ENCODE results near the gene GALNTL6.
A peak's percentile ranks its signal among the peaks of the same experiment; 100 is the strongest.

Gene GALNTL6

GRCh38 chr4:172323288-172323687 is 510.1 kb downstream of the GALNTL6 start:
- DNase-seq (ENCODE audit: low read depth): no peak
- TF ChIP-seq CTCF (conservative IDR thresholded peaks at IDR 0.05; ENCODE audit: control insufficient read depth, insufficient read depth, low read depth, low read length): no peak
- no peak overlapping the region for H3K4me3 ChIP-seq (ENCODE audit: control insufficient read depth, low read depth, low read length)

GRCh38 chr4:172344308-172344938 is 531.2 kb downstream of the GALNTL6 start:
- no peak for TF ChIP-seq CTCF (conservative IDR thresholded peaks at IDR 0.05; ENCODE audit: control insufficient read depth, insufficient read depth, low read depth, low read length)
- H3K4me3 ChIP-seq (ENCODE audit: control insufficient read depth, low read depth, low read length): no peak overlapping the region
- DNase-seq (ENCODE audit: low read depth): no peak

- no peak overlapping the region for H3K4me3 ChIP-seq (ENCODE audit: control insufficient read depth, low read depth, low read length)
- TF ChIP-seq CTCF (conservative IDR thresholded peaks at IDR 0.05; ENCODE audit: control insufficient read depth, insufficient read depth, low read depth, low read length): no peak
- no peak for DNase-seq (ENCODE audit: low read depth)
These were observed 535.2 kb downstream of the GALNTL6 start for GRCh38 chr4:172348426-172348825.

- H3K4me3 ChIP-seq (ENCODE audit: control insufficient read depth, low read depth, low read length): no peak overlapping the region
- TF ChIP-seq CTCF (conservative IDR thresholded peaks at IDR 0.05; ENCODE audit: control insufficient read depth, insufficient read depth, low read depth, low read length): no peak
- no peak for DNase-seq (ENCODE audit: low read depth)
These were observed 539.2 kb downstream of the GALNTL6 start for GRCh38 chr4:172352356-172352755.

- no peak for TF ChIP-seq CTCF (conservative IDR thresholded peaks at IDR 0.05; ENCODE audit: control insufficient read depth, insufficient read depth, low read depth, low read length)
- peak; percentile 41 for DNase-seq (ENCODE audit: low read depth)
- no peak overlapping the region for H3K4me3 ChIP-seq (ENCODE audit: control insufficient read depth, low read depth, low read length)
These were observed 542.8 kb downstream of the GALNTL6 start for GRCh38 chr4:172356016-172356415.

- no peak for TF ChIP-seq CTCF (conservative IDR thresholded peaks at IDR 0.05; ENCODE audit: control insufficient read depth, insufficient read depth, low read depth, low read length)
- H3K4me3 ChIP-seq (ENCODE audit: control insufficient read depth, low read depth, low read length): no peak overlapping the region
- no peak for DNase-seq (ENCODE audit: low read depth)
These were observed 543.9 kb downstream of the GALNTL6 start for GRCh38 chr4:172357006-172357540.
